HCEC 1CT (cell line): Measurements from ENCODE around the gene SFMBT2.
"Not testable (repeated sequence)": the region's sequence is repeated elsewhere in the genome, so short reads cannot be mapped to it uniquely, and the experiment has no call there.

Source experiments
- DNase-seq: peaks from one replicate; pipeline ENCODE4 v3.0.0-alpha.2; 2017

The SFMBT2 gene

DNA sequence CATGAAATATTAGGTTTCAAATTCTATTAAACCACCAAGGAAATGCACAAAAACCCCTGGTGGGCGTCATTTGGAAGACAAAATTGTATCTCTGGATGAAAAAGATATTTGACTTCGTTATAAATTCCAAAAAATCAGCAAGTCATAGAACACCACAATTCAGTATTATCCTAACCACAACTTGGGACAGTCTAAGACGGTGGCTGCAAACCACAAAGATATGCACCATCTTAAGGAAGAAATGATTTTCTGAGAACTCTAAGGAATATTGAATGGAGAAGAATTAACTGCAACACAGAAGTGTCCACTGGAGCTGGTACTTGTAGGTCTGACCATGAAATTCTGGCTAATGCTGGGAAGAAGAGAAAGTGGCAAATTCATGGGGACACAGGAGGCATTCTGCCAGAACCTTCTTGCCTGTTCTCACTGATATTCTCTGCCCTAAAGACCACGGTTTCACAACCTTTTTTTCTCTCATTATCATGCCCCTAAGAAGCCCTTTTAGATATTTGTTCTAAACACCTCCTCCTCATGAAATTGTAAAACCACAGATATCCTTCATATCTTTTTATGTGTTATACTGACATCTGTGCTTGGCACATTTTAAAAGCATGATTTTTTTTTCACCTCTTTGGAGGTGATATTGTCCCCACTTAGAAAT lies 92.9 kb downstream of the SFMBT2 start:
- no peak for DNase-seq

- no peak for DNase-seq
Observed at GRCh38 chr10:7316839-7317238, 94.0 kb downstream of the SFMBT2 start.

DNA sequence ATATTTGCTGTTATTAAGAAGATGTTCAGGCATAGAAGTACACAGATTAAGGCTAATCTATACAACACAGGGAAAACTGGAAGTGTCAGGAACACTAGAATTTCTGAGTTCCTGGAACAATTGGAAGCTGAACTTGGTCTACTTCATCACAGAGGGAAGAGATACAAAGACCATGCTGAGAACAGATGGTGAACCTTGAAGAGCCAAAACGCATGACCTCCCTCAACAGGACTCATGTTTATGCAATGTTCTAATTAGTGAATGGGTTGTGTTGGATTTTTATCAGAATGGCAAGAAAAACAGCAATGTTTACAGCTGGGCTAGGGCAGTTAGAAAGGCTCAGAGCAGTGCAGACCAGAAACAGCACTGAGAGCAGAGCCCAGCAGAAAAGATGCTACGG lies 94.9 kb downstream of the SFMBT2 start:
- no peak for DNase-seq

DNA sequence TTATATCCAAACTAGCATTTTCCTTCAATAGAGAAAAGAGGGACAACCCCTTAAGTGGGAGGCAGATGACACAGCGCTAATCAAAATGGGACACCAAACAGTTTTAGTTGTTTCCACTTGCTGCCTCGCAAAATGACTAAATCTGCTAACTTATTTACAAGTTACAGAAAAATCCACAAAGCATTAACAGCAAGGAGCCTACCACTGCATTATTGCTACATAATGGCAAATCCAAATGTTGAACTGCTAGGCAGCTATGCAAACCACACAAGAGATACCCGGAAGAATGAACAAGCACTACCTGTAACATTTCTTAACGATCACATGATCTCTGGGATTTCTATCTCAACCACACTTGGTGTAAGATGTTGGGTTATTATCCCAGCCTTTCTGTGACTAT lies 96.7 kb downstream of the SFMBT2 start:
- DNase-seq: no peak

- no peak for DNase-seq
Observed at GRCh38 chr10:7312488-7312857, 98.4 kb downstream of the SFMBT2 start.

GRCh38 chr10:7311850-7312487 lies 98.9 kb downstream of the SFMBT2 start:
- not testable (repeated sequence) for DNase-seq

DNA sequence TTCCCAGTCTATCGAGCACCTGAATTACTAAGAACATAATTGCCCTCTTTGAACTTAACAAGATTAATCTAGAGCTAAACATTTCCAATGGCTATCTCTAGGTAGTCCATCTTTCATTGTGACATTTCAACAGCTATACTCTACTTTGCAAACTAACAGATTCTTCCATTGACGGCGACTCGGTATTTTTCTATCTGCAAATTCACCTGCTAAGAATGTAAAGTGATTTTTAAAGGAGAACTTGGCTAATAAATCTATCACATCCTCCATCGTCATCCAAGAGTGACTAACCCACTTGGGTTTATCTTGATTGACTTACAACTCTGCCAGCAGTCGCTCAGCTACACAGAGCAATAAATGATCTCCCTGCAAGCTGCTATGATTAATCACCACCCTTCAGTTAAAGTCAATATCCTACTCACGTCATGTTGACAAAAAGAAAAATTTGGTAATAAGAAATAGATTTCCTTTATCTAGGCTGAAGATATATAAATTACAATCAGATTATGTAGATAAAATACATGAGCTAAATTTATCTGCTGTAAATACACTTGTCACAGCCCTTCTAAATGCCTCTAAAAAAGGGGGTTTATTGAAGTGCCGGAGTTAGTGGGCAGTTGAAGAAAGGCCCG lies 99.5 kb downstream of the SFMBT2 start:
- DNase-seq: peak; percentile 71

- DNase-seq: no peak
Observed at GRCh38 chr10:7310076-7310475, 100.8 kb downstream of the SFMBT2 start.

GRCh38 chr10:7308826-7309225 lies 102.0 kb downstream of the SFMBT2 start:
- DNase-seq: no peak

DNA sequence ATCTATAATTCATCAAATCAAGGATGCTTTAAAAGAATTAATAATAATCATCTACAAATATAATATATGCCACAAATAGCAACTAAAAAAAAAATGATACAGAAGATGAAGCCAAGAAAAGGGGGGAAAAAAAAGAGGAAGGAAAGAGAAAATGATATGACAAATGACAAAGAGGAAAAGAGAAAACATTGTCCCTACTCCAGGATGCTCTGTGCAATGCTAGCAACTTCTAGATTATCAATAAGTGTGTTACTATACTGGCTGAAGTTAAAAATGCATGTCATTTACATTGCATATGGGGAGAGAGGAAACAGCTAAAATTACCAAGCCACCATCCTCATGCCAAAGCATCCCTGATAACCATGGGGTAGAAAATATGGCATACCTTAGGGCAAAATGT lies 104.2 kb downstream of the SFMBT2 start:
- no peak for DNase-seq

GRCh38 chr10:7306147-7306546 lies 104.7 kb downstream of the SFMBT2 start:
- DNase-seq: peak; percentile 57

DNA sequence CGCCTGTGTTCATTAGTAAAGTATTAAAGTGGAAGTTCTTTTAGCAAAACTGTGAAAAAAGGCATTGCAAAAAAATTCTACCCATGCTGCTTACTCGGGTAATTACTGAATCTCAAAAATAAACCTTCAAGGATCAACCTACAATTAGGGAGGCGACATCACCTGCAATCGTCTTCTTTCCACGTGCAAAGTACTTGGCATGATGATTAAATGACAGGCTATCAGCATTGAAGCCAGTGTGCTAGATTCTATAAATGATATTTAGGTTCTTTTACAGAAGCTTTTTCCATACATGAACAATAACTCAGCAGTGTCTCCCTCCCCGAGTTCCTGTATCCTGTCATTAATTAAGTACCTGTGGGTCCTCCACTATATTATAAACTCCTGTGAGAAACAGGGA lies 105.8 kb downstream of the SFMBT2 start:
- no peak for DNase-seq

DNA sequence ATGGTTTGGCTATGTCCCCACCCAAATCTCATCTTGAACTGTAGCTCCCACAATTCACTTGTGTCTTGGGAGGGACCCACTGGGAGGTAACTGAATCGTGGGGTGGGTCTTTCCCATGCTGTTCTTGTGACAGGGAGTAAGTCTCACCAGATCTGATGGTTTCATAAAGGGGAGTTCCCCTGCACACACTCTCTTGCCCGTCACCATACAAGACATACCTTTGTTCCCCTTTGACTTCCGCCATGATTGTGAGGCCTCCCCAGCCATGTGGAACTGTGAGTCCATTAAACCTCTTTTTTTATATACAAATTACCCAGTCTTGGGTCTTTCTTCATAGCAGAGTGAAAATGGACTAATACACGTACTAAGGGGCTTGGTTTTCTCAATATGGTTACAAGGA lies 106.7 kb downstream of the SFMBT2 start:
- DNase-seq: no peak

DNA sequence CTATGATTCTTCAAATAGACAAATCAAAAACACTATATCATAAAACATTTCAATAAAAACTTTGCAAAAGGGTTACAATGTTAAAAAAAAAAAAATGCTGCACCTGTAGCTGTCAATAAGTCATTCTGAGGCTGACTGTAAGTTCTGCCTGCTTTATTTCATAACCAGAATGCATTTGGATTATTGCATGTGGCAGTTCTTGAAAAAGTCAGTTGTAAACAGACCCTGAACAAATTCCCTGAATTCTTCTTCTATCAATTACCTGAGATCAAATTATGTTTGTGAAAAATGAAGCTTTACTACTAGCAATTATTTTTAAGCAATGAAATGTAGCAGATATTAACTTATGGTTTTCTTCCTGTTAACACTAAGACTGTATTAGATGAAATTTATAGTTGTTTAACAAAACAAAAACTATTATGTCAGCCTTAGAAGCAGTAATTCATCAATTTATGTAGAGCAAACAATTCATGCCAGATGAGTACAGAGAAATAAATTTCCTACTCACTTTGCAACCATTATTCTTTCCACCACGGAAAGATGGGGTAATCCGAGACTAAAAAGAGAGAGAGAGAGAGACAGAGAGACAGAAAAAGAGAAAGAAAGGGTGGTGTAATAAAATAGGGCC lies 107.8 kb downstream of the SFMBT2 start:
- DNase-seq: no peak

DNA sequence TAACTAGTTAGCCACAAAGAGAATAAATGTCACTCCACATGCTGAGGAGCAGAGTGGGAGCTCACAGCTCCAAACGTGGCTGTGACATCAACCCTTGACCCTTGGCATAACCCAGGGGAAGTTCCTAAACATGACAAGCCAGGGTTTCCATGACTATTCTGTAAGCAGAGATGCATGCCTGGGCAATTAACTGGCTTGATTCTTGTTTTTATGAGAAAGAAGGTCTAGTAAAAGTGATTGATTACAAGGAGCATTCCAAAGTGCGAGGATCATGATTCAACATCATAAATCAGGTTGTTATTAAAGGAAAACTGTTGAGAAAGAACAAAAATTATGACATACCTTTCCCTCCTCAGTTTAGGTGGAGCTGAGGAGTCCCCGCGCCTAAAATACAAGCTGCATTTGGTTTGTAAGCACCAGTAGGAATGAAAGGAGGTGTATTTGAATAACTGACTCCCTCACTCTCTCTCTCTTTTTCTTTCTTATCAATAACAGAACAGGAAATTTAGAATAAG lies 108.4 kb downstream of the SFMBT2 start:
- DNase-seq: peak; percentile 73

DNA sequence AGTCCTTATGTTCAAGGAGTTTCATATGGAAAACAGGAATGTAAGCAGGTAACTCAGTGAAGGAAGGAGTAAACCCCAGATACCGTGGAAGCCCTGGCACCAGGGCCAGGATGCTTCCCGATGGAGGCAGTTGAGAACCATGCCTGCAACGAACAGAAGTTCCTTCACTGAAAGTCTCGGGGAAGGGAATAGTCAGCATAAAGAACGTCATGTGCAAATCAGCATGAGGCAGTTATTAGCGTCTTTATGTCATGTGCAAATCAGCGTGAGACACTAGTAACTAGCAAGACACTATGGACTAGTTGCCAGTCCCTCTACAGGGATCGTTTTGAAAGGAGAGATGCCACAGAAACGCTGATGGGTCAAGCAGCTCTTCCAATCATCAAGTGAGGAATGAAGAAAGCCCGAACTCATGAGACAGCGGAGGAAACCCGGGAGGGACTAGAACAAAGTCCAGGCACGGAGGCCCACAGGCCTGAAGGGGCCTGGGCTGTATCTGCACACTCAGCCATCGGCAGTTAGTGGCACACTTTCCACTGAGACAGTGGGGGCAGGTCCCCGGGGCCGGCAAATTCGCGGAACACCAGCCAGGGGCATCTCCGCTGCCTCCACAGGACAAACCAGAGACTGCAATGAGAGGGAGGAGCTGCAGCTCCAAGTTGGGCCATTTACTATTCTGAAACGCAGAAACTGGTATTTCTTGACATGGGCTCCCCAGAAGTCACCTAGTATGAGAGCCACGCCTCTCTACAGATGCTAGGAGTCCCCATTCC lies 109.6 kb downstream of the SFMBT2 start:
- peak; percentile 31 for DNase-seq

DNA sequence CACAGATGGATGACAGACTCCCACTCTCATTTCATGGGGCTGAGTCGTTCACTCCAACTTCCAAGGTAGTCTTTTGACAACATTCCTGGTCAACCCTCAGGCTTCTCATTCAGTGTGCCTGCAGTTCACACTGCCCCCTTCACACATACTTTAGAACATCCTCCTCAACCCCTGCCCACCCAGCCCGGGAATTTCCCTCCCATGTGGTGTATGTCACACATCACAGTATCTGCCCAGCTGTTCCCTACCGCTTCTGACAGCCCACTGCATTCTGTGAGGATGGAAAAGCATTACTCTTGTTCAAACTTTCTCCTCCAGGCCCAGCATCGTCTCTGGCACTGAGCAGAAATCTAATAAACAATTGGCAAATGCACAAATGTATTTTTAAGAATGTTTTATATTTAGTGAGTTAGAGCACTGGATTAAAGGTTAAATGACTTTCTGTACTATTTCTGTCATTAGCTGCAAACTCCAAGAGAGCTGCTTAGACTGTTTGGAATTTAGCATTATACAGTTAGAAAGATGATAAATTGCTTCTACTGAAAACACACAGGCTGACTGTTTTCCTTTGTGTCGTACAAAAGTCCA lies 110.4 kb downstream of the SFMBT2 start:
- peak; percentile 34 for DNase-seq

GRCh38 chr10:7299601-7300325 lies 111.1 kb downstream of the SFMBT2 start:
- DNase-seq: not testable (repeated sequence)

DNA sequence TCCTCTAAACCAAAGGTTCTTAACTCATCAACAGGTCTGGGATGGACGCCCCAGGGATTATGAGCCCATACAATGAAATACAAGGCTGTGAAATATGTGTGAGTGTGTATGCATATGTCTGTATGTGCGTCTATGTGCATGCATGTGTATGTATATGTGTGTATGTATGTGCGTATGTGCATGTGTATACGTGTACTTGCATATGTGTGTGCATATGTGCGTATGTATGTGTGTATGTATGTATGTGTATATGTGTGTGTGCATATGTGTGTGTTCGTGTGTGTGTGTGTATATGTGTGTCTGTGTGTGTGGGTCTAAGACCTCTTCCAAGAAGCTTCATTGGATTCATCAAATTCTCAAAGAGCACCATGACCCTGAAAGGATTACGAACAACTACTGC lies 112.3 kb downstream of the SFMBT2 start:
- no peak for DNase-seq

DNA sequence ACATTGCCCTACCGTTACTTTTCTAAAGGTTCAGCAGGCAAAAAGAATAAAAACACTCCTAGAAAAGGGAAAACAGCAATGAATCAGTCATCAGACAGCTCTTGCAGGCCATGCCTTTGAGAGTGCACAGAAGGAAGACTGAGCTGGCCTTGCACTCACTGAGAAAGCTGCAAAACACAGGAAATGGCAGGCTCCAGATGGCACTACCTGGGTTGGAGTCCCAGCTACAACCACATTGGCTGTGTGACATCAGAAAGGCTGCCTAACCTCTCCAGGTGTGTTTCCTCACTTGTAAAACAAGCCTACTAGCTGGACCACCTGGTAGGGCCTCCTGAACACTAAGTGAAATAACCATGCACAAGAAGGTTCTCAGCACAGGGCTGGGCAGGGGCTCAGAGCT lies 113.7 kb downstream of the SFMBT2 start:
- no peak for DNase-seq

- no peak for DNase-seq
Observed at GRCh38 chr10:7296648-7297047, 114.2 kb downstream of the SFMBT2 start.

GRCh38 chr10:7296076-7296475 lies 114.8 kb downstream of the SFMBT2 start:
- no peak for DNase-seq
